ENCODE measurements around the gene ZNF565. TPM values are rescaled to one million over a fixed set of nuclear protein-coding genes. Genes with fewer than 3 reads are reported as not detected.

The ZNF565 gene
- total RNA-seq, 1 experiment from 2014 or later, result 4.8 TPM

DNA sequence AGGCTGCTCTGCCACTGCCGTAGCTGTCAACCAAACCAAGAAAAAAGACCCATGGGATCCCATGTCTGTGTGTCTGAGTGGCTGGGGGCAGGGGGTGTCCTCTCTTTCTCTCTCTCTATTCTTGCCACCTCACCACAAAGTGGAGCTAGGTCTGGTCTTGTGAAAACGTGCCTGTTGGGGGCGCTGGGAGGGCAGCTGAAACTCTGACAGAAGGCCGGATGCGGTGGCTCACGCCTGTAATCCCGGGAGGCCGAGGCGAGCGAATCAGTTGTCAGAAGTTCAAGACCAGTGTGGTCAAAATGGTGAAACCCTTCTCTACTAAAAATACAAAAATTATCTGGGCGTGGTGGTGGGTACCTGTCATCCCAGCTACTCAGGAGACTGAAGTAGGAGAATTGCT, 29.6 kb upstream of the ZNF565 start:
- Histone ChIP-seq H2BK15ac (ENCODE audit: low read depth, low read length) (no peak overlapping the region), H4K91ac (ENCODE audit: insufficient read length, low read depth, low read length) (no peak overlapping the region), H3K23ac (ENCODE audit: insufficient read length, low read depth, low read length) (no peak overlapping the region), H3K4me2 (ENCODE audit: insufficient read depth, insufficient read length, low read length) (no peak overlapping the region), H3K23me2 (ENCODE audit: insufficient read length, low read depth, low read length, poor library complexity, severe bottlenecking) (no peaks in the 10 kb centered on the region), H3K9ac (ENCODE audit: extremely low read depth, insufficient read length, low read length) (no peak overlapping the region), H3K14ac (ENCODE audit: insufficient read depth, low read length) (no peak overlapping the region), H2AFZ (ENCODE audit: low read length) (no peak overlapping the region), H3K27ac (ENCODE audit: insufficient read length, low read depth, low read length) (no peak overlapping the region), H2BK5ac (ENCODE audit: insufficient read length, low read length) (no peak overlapping the region), H3K79me2 (ENCODE audit: insufficient read depth, low read length) (no peaks in the 10 kb centered on the region), H2AK5ac (ENCODE audit: insufficient read length, low read length) (no peak overlapping the region), H3K4me1 (ENCODE audit: insufficient read depth, low read length) (no peaks in the 10 kb centered on the region), H3K18ac (ENCODE audit: insufficient read length, low read depth, low read length) (no peak overlapping the region), H3K4ac (ENCODE audit: low read depth, low read length) (no peak overlapping the region), H4K20me1 (ENCODE audit: control insufficient read depth, insufficient read depth, insufficient read length) (no peaks in the 10 kb centered on the region), H4K8ac (replicated peaks; ENCODE audit: insufficient read length, low read depth, low read length) (no peak overlapping the region), H4K5ac (ENCODE audit: insufficient read length, low read depth, low read length) (no peak overlapping the region), H3K79me1 (ENCODE audit: insufficient read depth, low read depth, low read length, poor library complexity, severe bottlenecking) (no peaks in the 10 kb centered on the region), H3T11ph (ENCODE audit: low read length) (no peak overlapping the region), H2BK12ac (ENCODE audit: insufficient read length, low read depth, low read length) (no peak overlapping the region), H3K9me3 (ENCODE audit: control insufficient read depth, low read depth, low read length) (no peaks in the 10 kb centered on the region), H2BK20ac (ENCODE audit: low read depth, low read length, poor library complexity, severe bottlenecking) (no peak overlapping the region), H3K27me3 (ENCODE audit: insufficient read depth, low read length) (no peaks in the 10 kb centered on the region), H3K56ac (ENCODE audit: insufficient read length, low read depth, low read length) (no peak overlapping the region), H2BK120ac (ENCODE audit: low read depth, low read length, poor library complexity, severe bottlenecking) (no peak overlapping the region)
- DNase-seq, result peak; percentile 56
- H3K4me1 Mint-ChIP-seq, result peaks cover 30 to 31% of the 10 kb centered on the region in 2 experiments
- TF ChIP-seq, protein P1, sequence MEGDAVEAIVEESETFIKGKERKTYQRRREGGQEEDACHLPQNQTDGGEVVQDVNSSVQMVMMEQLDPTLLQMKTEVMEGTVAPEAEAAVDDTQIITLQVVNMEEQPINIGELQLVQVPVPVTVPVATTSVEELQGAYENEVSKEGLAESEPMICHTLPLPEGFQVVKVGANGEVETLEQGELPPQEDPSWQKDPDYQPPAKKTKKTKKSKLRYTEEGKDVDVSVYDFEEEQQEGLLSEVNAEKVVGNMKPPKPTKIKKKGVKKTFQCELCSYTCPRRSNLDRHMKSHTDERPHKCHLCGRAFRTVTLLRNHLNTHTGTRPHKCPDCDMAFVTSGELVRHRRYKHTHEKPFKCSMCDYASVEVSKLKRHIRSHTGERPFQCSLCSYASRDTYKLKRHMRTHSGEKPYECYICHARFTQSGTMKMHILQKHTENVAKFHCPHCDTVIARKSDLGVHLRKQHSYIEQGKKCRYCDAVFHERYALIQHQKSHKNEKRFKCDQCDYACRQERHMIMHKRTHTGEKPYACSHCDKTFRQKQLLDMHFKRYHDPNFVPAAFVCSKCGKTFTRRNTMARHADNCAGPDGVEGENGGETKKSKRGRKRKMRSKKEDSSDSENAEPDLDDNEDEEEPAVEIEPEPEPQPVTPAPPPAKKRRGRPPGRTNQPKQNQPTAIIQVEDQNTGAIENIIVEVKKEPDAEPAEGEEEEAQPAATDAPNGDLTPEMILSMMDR (conservative IDR thresholded peaks at IDR 0.05), result peak; percentile 45
- 0 out of 2 replicates have a peak, but pooled peaks cover 1% of the 10 kb centered on the region for H3K27me3 Mint-ChIP-seq (ENCODE audit: low read depth)
- peak overlapping the region in 1 of 2 experiments; percentile 66; a peak in 1 of 5 replicates for H3K4me3 Mint-ChIP-seq
- peaks cover 0 to 3% of the 10 kb centered on the region in 2 experiments; a peak in 1 of 5 replicates for H3K9me3 Mint-ChIP-seq
- WGBS (ENCODE audit: extremely low coverage, insufficient read length, low lambda C conversion rate), result no CpG with 5 or more reads among the region's 11 CpGs
- H3K27ac Mint-ChIP-seq, result no peak overlapping the region
- H3K36me3 Mint-ChIP-seq (ENCODE audit: insufficient read depth in 1 of 3, low read depth in 3 of 3), result peaks cover 0 to 11% (median 4%) of the 10 kb centered on the region in 3 experiments; a peak in 3 of 7 replicates
